HepG2 (cell line): ENCODE measurements around the gene PSMC5. TPM values are rescaled to one million over a fixed set of nuclear protein-coding genes. Genes with fewer than 3 reads are reported as not detected.

Experiments used
- ATAC-seq: fragments of 200-7000 bp; cut with Tn5 transposase; 3 replicates; pipeline ENCODE4 v1.9.1; 2020; ENCODE audit warnings: mild to moderate bottlenecking, moderate library complexity
- BruUV-seq: library from RNA; stranded (reverse); fragments of 400-500 nt; replicated peaks from 2 replicates; lab custom pipeline; 2021; lab: Mats Ljungman, UMichigan
- CTCF ChIA-PET: fragments of 300-600 bp; formaldehyde crosslinking; extraction: SDS; loops from one replicate; lab custom pipeline; 2021; ENCODE audit warnings: low total read pairs, inconsistent platforms, low intra/inter-chr PET ratio; lab: Yijun Ruan, JAX
- POLR2A ChIA-PET: fragments of 350-600 bp; sonication (Branson Sonifier 250); formaldehyde crosslinking; loops from one replicate; lab custom pipeline; 2020; ENCODE audit warnings: antibody characterized with exemption, inconsistent platforms; lab: Yijun Ruan, JAX
- DNase-seq: peaks from one replicate; pipeline ENCODE4 v3.0.0-alpha.2; 2015; ENCODE audit warnings: low spot score
- FAIRE-seq: peaks from 3 replicates; lab custom pipeline; 2011; peaks lifted over from hg19 to GRCh38; lab: Jason Lieb, UNC
- H2AFZ ChIP-seq: one replicate; pipeline ENCODE4 v1.6.1; 2011; ENCODE audit warnings: low read length, inconsistent platforms
- H3K27ac ChIP-seq: fragments of 300-600 bp; 3 replicates; pipeline ENCODE4 v1.8.0; 2011; ENCODE audit warnings: mixed run types, mild to moderate bottlenecking, mixed read lengths, low read length, inconsistent platforms; ENCODE audit not compliant: insufficient read depth; ENCODE audit errors: extremely low read length
- H3K27me3 ChIP-seq, 2 experiments: fragments of 200-600 bp in 1 of 2; 2 replicates in 1 of 2; 3 replicates in 1 of 2; pipeline versions ENCODE4 v1.6.0 to v1.8.0; 2011; ENCODE audit warnings: low read length in 2 of 2, mild to moderate bottlenecking in 2 of 2, moderate library complexity in 2 of 2, inconsistent platforms in 1 of 2; ENCODE audit not compliant: insufficient read depth in 2 of 2, control insufficient read depth in 1 of 2
- H3K36me3 ChIP-seq, 2 experiments: fragments of 200-600 bp in 1 of 2; replicated peaks in 1 of 2; 2 replicates in 1 of 2; 3 replicates in 1 of 2; pipeline versions ENCODE4 v1.5.1 to v1.8.0; 2011; ENCODE audit warnings: low read length in 2 of 2, inconsistent platforms in 1 of 2; ENCODE audit not compliant: insufficient read depth in 2 of 2, control insufficient read depth in 1 of 2
- H3K4me1 ChIP-seq: 2 replicates; pipeline ENCODE4 v1.5.1; 2012; ENCODE audit warnings: low read length, inconsistent platforms; ENCODE audit not compliant: insufficient read depth
- H3K4me2 ChIP-seq: 2 replicates; pipeline ENCODE4 v1.6.0; 2011; ENCODE audit warnings: low read depth, low read length, inconsistent platforms
- H3K4me3 ChIP-seq, 3 experiments: fragments of 200-600 bp in 1 of 3; sonication (generic), shearing (Covaris generic) in 1 of 3; replicated peaks in 1 of 3; 2 replicates each; pipeline ENCODE4 v1.5.1; 2011 to 2016; ENCODE audit warnings: low read length in 3 of 3, inconsistent platforms in 2 of 3, low read depth in 2 of 3, mild to moderate bottlenecking in 2 of 3, control low read depth in 1 of 3, mixed read lengths in 1 of 3; ENCODE audit not compliant: insufficient read depth in 1 of 3
- H3K79me2 ChIP-seq: one replicate; pipeline ENCODE4 v1.6.1; 2011; ENCODE audit warnings: low read length, inconsistent platforms; ENCODE audit not compliant: insufficient read depth
- H3K9ac ChIP-seq: 2 replicates; pipeline ENCODE4 v1.6.0; 2011; ENCODE audit warnings: mild to moderate bottlenecking, low read depth, low read length, inconsistent platforms; ENCODE audit not compliant: insufficient read depth
- H3K9me3 ChIP-seq: 2 replicates; pipeline ENCODE4 v1.5.1; 2012; ENCODE audit warnings: mild to moderate bottlenecking, low read length
- H4K20me1 ChIP-seq: 2 replicates; pipeline ENCODE4 v1.6.0; 2011; ENCODE audit warnings: inconsistent platforms, mild to moderate bottlenecking, low read length, moderate library complexity; ENCODE audit not compliant: insufficient read depth
- CREM ChIP-seq, 2 experiments: sonication (generic) in 1 of 2; formaldehyde crosslinking in 1 of 2; IDR thresholded peaks; 2 replicates each; pipeline versions ENCODE4 v1.4.0 to v1.6.1; 2016 to 2020; ENCODE audit warnings: antibody characterized with exemption in 1 of 2, mild to moderate bottlenecking in 1 of 2, missing genetic modification reagents in 1 of 2
- POLR2A ChIP-seq, 2 experiments: IDR thresholded peaks; 2 replicates each; pipeline ENCODE4 v1.6.1; 2011; ENCODE audit warnings: low read depth in 2 of 2, low read length in 2 of 2, mild to moderate bottlenecking in 1 of 2, moderate library complexity in 1 of 2; ENCODE audit not compliant: insufficient read depth in 1 of 2
- POLR2AphosphoS2 ChIP-seq: IDR thresholded peaks from 2 replicates; pipeline ENCODE4 v1.6.1; 2011; ENCODE audit warnings: low read depth, low read length, improper control_type of control experiment
- RBM22 ChIP-seq: fragments of 200-400 bp; formaldehyde crosslinking; optimal IDR thresholded peaks from 2 replicates; pipeline ENCODE3; 2017; ENCODE audit warnings: mild to moderate bottlenecking, low read length, moderate library complexity
- SALL2 ChIP-seq: sonication (generic); formaldehyde crosslinking; IDR thresholded peaks from 2 replicates; pipeline ENCODE4 v1.8.1; 2023; ENCODE audit warnings: mild to moderate bottlenecking, missing genetic modification reagents, inconsistent platforms
- SNRNP70 ChIP-seq: fragments of 200-400 bp; formaldehyde crosslinking; IDR thresholded peaks from 2 replicates; pipeline ENCODE4 v1.6.1; 2017; ENCODE audit warnings: mild to moderate bottlenecking, low read depth, low read length, moderate library complexity
- ZNF460 ChIP-seq: sonication (generic); formaldehyde crosslinking; IDR thresholded peaks from 2 replicates; pipeline ENCODE4 v1.5.1; 2020; ENCODE audit warnings: missing genetic modification reagents, mild to moderate bottlenecking, borderline replicate concordance
- ZSCAN31 ChIP-seq: sonication (generic); formaldehyde crosslinking; IDR thresholded peaks from 2 replicates; pipeline ENCODE4 v1.5.0; 2020; ENCODE audit warnings: low read depth, mild to moderate bottlenecking, missing genetic modification reagents
- WGBS: methylation state at CpG from one replicate; pipeline ENCODE4 v1.1.6; 2017; ENCODE audit warnings: low lambda C conversion rate; 5-methylcytosine and 5-hydroxymethylcytosine counted together
- in situ Hi-C: cut with HindIII; loops from 2 replicates; pipeline ENCODE4 v1.10.0; 2017; ENCODE audit warnings: low pct_unique_long_range_greater_than_20kb; ENCODE audit not compliant: extremely low pct_ligation_motif_present
- intact Hi-C: fragments of 100-400 bp; cut with micrococcal nuclease; formaldehyde crosslinking; loops from one replicate; pipeline ENCODE4 v1.10.0; 2022; ENCODE audit not compliant: unreplicated experiment
- polyA plus RNA-seq, 8 experiments: library from polyadenylated mRNA; depleted of rRNA in 3 of 8; stranded (reverse) in 7 of 8; unstranded in 1 of 8; fragments of >200 nt; fragmentation: Illumina TruSeq in 4 of 8; extraction: Trizol in 4 of 8; gene quantifications; 2 replicates each; pipeline versions ENCODE4 v1.2.1 to v1.2.3, GENCODE V29; 2011 to 2016; ENCODE audit warnings: low read depth in 4 of 8, missing spikeins in 1 of 8, mixed read lengths in 1 of 8; ENCODE audit not compliant: insufficient read depth in 1 of 8
- total RNA-seq, 5 experiments: library from RNA; depleted of rRNA; stranded (reverse); fragments of >200 nt; fragmentation: Illumina TruSeq; extraction: Trizol; gene quantifications; 2 replicates each; pipeline ENCODE4 v1.2.3, GENCODE V29; 2016; ENCODE audit warnings: low read depth in 1 of 5

Gene PSMC5
- total and polyA plus RNA-seq, 2 of the 13 experiments (the other 11 are each of a cell fraction or from before 2014, with no cell fraction given): 35.3 to 128 TPM

GRCh38 chr17:63820963-63821561 lies 6.2 kb upstream of the PSMC5 start:
- ChIA-PET CTCF (no interaction called here), POLR2A (interaction anchor here (0.9 to 1.6 kb wide), 3 partner anchors 9 to 48 kb away, joined by 3 to 4 read pairs (median 4); partner anchors contain the start of genes CCDC47 and SMARCD2)
- intact Hi-C loops: no loop called here
- H3K36me3 ChIP-seq: peaks cover 47 to 94% of the 10 kb centered on the region in 2 experiments
- H3K4me1 ChIP-seq: peaks cover 23% of the 10 kb centered on the region
- H4K20me1 ChIP-seq: peaks cover 3% of the 10 kb centered on the region; the same call in 1 of the 2 replicates
- H3K4me2 ChIP-seq: no peak overlapping the region
- H3K27ac ChIP-seq: no peak overlapping the region
- in situ Hi-C loops: no loop called here
- peaks cover 12% of the 10 kb centered on the region for H3K79me2 ChIP-seq
- no peak overlapping the region for H2AFZ ChIP-seq
- no peak for FAIRE-seq
- no peak for DNase-seq
- no TSS peak for BruUV-seq
- H3K9me3 ChIP-seq: no peaks in the 10 kb centered on the region
- no peak; the same call in 2 of the 3 replicates for ATAC-seq
- WGBS: 94% methylated on average over 10 of the region's 10 CpGs
- H3K4me3 ChIP-seq: no peak overlapping the region
- H3K9ac ChIP-seq: no peak overlapping the region
- no peaks in the 10 kb centered on the region for H3K27me3 ChIP-seq
- TF ChIP-seq RBM22 (peak; percentile 19), ZNF460 (CRISPR knock-in tag) (no peak)

GRCh38 chr17:63821804-63822203 lies 5.4 kb upstream of the PSMC5 start:
- Histone ChIP-seq H4K20me1 (peaks cover 3% of the 10 kb centered on the region; the same call in 1 of the 2 replicates), H2AFZ (no peak overlapping the region), H3K27me3 (no peaks in the 10 kb centered on the region; a peak in 1 of 5 replicates), H3K36me3 (peaks cover 47 to 87% of the 10 kb centered on the region in 2 experiments), H3K79me2 (peaks cover 20% of the 10 kb centered on the region), H3K4me3 (no peak overlapping the region), H3K9ac (no peak overlapping the region), H3K27ac (no peak overlapping the region), H3K4me1 (peaks cover 26% of the 10 kb centered on the region), H3K4me2 (no peak overlapping the region), H3K9me3 (no peaks in the 10 kb centered on the region)
- no peak for FAIRE-seq
- DNase-seq: no peak
- CTCF ChIA-PET: no interaction called here
- intact Hi-C loops (no loop called here), in situ Hi-C loops (no loop called here)
- WGBS: 96% methylated on average over 6 of the region's 6 CpGs
- POLR2A ChIA-PET: interaction anchor here (1.0 to 1.6 kb wide), 2 partner anchors 10 to 48 kb away, joined by 3 to 4 read pairs; partner anchors contain the start of gene CCDC47
- no peak for TF ChIP-seq CREM (IDR thresholded peaks at IDR 0.05)
- no peak for TF ChIP-seq CREM (CRISPR knock-in tag; IDR thresholded peaks at IDR 0.05)
- no peak for TF ChIP-seq ZSCAN31 (CRISPR knock-in tag)
- 0 out of 4 replicates have a peak, but pooled peaks of 1 of the 2 experiments have one; percentile 7 for TF ChIP-seq POLR2A (IDR thresholded peaks at IDR 0.05; ENCODE audit: insufficient read depth in 1 of 2, low read depth in 2 of 2, low read length in 2 of 2)
- peak; percentile 13 for TF ChIP-seq RBM22
- 0 out of 2 replicates have a peak, but pooled peaks have one; percentile 19 for TF ChIP-seq POLR2AphosphoS2
- TF ChIP-seq SALL2 (CRISPR knock-in tag): no peak
- no peak for TF ChIP-seq SNRNP70
- ATAC-seq: no peak
- no TSS peak for BruUV-seq
